ENCODE data around the gene OCEL1. TPM values are rescaled to one million over a fixed set of nuclear protein-coding genes. Genes with fewer than 3 reads are reported as not detected.

Gene OCEL1
- total and polyA plus RNA-seq, 2 of the 13 experiments (the other 11 are each of a cell fraction or from before 2014, with no cell fraction given) = 10.6 to 17.2 TPM

DNA sequence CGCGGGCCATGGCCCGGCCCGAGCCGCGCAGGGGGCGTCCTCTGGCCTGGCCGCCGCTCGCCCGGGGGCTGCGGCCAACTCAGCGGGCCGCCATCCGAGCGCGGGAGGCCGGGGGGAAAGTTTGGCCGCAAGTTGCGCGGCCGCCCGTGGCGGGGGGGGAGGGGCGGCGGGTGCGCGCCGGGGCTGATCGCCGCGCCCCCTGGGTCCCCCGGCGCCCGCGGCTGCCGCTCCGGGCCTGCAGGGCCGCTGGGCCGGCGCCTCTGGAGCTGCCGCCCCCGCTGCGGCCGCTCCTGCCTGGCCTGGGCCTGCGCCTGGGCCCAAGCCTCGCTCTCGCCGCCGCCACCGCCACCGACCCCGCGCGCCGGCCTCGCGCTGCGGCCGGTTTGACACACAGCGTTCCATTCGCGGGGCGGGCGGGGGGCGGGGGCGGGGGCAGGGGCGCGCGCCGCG lies 19.5 kb downstream of the OCEL1 start, which contains the start of gene NR2F6 (continued):
- no peak for TF ChIP-seq RBM39 (IDR thresholded peaks at IDR 0.05; ENCODE audit: low read depth, low read length, poor library complexity, severe bottlenecking)
- peak; percentile 41 for TF ChIP-seq YY1 (IDR thresholded peaks at IDR 0.05; ENCODE audit: insufficient read depth, insufficient replicate concordance, low read depth, low read length)
- no peak for TF ChIP-seq PITX1 (CRISPR knock-in tag; IDR thresholded peaks at IDR 0.05)
- TF ChIP-seq RELA (CRISPR knock-in tag; IDR thresholded peaks at IDR 0.05) = no peak
- TF ChIP-seq, protein P1, sequence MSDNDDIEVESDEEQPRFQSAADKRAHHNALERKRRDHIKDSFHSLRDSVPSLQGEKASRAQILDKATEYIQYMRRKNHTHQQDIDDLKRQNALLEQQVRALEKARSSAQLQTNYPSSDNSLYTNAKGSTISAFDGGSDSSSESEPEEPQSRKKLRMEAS (IDR thresholded peaks at IDR 0.05) = peak; percentile 16; the same call in 1 of the 2 replicates
- TF ChIP-seq, protein P2, sequence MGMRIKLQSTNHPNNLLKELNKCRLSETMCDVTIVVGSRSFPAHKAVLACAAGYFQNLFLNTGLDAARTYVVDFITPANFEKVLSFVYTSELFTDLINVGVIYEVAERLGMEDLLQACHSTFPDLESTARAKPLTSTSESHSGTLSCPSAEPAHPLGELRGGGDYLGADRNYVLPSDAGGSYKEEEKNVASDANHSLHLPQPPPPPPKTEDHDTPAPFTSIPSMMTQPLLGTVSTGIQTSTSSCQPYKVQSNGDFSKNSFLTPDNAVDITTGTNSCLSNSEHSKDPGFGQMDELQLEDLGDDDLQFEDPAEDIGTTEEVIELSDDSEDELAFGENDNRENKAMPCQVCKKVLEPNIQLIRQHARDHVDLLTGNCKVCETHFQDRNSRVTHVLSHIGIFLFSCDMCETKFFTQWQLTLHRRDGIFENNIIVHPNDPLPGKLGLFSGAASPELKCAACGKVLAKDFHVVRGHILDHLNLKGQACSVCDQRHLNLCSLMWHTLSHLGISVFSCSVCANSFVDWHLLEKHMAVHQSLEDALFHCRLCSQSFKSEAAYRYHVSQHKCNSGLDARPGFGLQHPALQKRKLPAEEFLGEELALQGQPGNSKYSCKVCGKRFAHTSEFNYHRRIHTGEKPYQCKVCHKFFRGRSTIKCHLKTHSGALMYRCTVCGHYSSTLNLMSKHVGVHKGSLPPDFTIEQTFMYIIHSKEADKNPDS (CRISPR knock-in tag; IDR thresholded peaks at IDR 0.05) = no peak
- no peak for TF ChIP-seq KDM2A (CRISPR knock-in tag; IDR thresholded peaks at IDR 0.05; ENCODE audit: borderline replicate concordance, low read depth)
- TF ChIP-seq, protein P3, sequence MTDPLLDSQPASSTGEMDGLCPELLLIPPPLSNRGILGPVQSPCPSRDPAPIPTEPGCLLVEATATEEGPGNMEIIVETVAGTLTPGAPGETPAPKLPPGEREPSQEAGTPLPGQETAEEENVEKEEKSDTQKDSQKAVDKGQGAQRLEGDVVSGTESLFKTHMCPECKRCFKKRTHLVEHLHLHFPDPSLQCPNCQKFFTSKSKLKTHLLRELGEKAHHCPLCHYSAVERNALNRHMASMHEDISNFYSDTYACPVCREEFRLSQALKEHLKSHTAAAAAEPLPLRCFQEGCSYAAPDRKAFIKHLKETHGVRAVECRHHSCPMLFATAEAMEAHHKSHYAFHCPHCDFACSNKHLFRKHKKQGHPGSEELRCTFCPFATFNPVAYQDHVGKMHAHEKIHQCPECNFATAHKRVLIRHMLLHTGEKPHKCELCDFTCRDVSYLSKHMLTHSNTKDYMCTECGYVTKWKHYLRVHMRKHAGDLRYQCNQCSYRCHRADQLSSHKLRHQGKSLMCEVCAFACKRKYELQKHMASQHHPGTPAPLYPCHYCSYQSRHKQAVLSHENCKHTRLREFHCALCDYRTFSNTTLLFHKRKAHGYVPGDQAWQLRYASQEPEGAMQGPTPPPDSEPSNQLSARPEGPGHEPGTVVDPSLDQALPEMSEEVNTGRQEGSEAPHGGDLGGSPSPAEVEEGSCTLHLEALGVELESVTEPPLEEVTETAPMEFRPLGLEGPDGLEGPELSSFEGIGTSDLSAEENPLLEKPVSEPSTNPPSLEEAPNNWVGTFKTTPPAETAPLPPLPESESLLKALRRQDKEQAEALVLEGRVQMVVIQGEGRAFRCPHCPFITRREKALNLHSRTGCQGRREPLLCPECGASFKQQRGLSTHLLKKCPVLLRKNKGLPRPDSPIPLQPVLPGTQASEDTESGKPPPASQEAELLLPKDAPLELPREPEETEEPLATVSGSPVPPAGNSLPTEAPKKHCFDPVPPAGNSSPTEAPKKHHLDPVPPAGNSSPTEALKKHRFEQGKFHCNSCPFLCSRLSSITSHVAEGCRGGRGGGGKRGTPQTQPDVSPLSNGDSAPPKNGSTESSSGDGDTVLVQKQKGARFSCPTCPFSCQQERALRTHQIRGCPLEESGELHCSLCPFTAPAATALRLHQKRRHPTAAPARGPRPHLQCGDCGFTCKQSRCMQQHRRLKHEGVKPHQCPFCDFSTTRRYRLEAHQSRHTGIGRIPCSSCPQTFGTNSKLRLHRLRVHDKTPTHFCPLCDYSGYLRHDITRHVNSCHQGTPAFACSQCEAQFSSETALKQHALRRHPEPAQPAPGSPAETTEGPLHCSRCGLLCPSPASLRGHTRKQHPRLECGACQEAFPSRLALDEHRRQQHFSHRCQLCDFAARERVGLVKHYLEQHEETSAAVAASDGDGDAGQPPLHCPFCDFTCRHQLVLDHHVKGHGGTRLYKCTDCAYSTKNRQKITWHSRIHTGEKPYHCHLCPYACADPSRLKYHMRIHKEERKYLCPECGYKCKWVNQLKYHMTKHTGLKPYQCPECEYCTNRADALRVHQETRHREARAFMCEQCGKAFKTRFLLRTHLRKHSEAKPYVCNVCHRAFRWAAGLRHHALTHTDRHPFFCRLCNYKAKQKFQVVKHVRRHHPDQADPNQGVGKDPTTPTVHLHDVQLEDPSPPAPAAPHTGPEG (CRISPR knock-in tag; IDR thresholded peaks at IDR 0.05) = no peak
- 0 out of 2 replicates have a peak, but pooled peaks have one; percentile 25 for TF ChIP-seq POLR2AphosphoS5 (IDR thresholded peaks at IDR 0.05; ENCODE audit: low read depth, low read length)
- TF ChIP-seq PHB2 (IDR thresholded peaks at IDR 0.05; ENCODE audit: partially characterized antibody) = no peak
- TF ChIP-seq, protein P4, sequence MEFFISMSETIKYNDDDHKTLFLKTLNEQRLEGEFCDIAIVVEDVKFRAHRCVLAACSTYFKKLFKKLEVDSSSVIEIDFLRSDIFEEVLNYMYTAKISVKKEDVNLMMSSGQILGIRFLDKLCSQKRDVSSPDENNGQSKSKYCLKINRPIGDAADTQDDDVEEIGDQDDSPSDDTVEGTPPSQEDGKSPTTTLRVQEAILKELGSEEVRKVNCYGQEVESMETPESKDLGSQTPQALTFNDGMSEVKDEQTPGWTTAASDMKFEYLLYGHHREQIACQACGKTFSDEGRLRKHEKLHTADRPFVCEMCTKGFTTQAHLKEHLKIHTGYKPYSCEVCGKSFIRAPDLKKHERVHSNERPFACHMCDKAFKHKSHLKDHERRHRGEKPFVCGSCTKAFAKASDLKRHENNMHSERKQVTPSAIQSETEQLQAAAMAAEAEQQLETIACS (CRISPR knock-in tag; IDR thresholded peaks at IDR 0.05) = peak; percentile 41; the same call in 1 of the 2 replicates
- no peak for TF ChIP-seq ZZZ3 (CRISPR knock-in tag; IDR thresholded peaks at IDR 0.05; ENCODE audit: borderline replicate concordance)
- TF ChIP-seq, protein P5, sequence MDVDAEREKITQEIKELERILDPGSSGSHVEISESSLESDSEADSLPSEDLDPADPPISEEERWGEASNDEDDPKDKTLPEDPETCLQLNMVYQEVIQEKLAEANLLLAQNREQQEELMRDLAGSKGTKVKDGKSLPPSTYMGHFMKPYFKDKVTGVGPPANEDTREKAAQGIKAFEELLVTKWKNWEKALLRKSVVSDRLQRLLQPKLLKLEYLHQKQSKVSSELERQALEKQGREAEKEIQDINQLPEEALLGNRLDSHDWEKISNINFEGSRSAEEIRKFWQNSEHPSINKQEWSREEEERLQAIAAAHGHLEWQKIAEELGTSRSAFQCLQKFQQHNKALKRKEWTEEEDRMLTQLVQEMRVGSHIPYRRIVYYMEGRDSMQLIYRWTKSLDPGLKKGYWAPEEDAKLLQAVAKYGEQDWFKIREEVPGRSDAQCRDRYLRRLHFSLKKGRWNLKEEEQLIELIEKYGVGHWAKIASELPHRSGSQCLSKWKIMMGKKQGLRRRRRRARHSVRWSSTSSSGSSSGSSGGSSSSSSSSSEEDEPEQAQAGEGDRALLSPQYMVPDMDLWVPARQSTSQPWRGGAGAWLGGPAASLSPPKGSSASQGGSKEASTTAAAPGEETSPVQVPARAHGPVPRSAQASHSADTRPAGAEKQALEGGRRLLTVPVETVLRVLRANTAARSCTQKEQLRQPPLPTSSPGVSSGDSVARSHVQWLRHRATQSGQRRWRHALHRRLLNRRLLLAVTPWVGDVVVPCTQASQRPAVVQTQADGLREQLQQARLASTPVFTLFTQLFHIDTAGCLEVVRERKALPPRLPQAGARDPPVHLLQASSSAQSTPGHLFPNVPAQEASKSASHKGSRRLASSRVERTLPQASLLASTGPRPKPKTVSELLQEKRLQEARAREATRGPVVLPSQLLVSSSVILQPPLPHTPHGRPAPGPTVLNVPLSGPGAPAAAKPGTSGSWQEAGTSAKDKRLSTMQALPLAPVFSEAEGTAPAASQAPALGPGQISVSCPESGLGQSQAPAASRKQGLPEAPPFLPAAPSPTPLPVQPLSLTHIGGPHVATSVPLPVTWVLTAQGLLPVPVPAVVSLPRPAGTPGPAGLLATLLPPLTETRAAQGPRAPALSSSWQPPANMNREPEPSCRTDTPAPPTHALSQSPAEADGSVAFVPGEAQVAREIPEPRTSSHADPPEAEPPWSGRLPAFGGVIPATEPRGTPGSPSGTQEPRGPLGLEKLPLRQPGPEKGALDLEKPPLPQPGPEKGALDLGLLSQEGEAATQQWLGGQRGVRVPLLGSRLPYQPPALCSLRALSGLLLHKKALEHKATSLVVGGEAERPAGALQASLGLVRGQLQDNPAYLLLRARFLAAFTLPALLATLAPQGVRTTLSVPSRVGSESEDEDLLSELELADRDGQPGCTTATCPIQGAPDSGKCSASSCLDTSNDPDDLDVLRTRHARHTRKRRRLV (CRISPR knock-in tag; IDR thresholded peaks at IDR 0.05) = no peak
- no peak for TF ChIP-seq YEATS2 (CRISPR knock-in tag; IDR thresholded peaks at IDR 0.05; ENCODE audit: borderline replicate concordance)
- TF ChIP-seq ZNF274 (CRISPR knock-in tag; IDR thresholded peaks at IDR 0.05) = no peak

Data from HepG2 (cell line).